Measurements from ENCODE around the gene ALG1L2. TPM values are rescaled to one million over a fixed set of nuclear protein-coding genes. Genes with fewer than 3 reads are reported as not detected.
"Not testable (repeated sequence)": the region's sequence is repeated elsewhere in the genome, so short reads cannot be mapped to it uniquely, and the experiment has no call there.

ALG1L2 gene
- total RNA-seq, 1 donor from 2014 or later, result 3.5 TPM

- H3K9me3 Mint-ChIP-seq; H3K36me3 Mint-ChIP-seq (ENCODE audit: low read depth); H3K27me3 Mint-ChIP-seq; H3K4me3 Mint-ChIP-seq; ATAC-seq (ENCODE audit: low read depth); CTCF ChIA-PET; DNase-seq; H3K4me1 Mint-ChIP-seq; H3K27ac Mint-ChIP-seq; intact Hi-C loops (cut with micrococcal nuclease); POLR2A ChIA-PET: not testable (repeated sequence)
Observed at GRCh38 chr3:130136337-130136736, 54.7 kb downstream of the ALG1L2 start.

- DNase-seq; H3K9me3 Mint-ChIP-seq; H3K4me3 Mint-ChIP-seq; H3K4me1 Mint-ChIP-seq; intact Hi-C loops (cut with micrococcal nuclease); ATAC-seq (ENCODE audit: low read depth); POLR2A ChIA-PET; H3K27me3 Mint-ChIP-seq; CTCF ChIA-PET; H3K27ac Mint-ChIP-seq; H3K36me3 Mint-ChIP-seq (ENCODE audit: low read depth): not testable (repeated sequence)
Observed at GRCh38 chr3:130137685-130138084, 56.1 kb downstream of the ALG1L2 start.

- CTCF ChIA-PET; intact Hi-C loops (cut with micrococcal nuclease): not testable (repeated sequence)
Observed at GRCh38 chr3:130138992-130139391, 57.4 kb downstream of the ALG1L2 start.

GRCh38 chr3:130140756-130141155 lies 59.1 kb downstream of the ALG1L2 start:
- CTCF ChIA-PET; ATAC-seq (ENCODE audit: low read depth); H3K36me3 Mint-ChIP-seq (ENCODE audit: low read depth); H3K27ac Mint-ChIP-seq; H3K4me1 Mint-ChIP-seq; H3K4me3 Mint-ChIP-seq; intact Hi-C loops (cut with micrococcal nuclease); H3K27me3 Mint-ChIP-seq; DNase-seq; POLR2A ChIA-PET; H3K9me3 Mint-ChIP-seq: not testable (repeated sequence)

More at GRCh38 chr3:130138992-130139391, 57.4 kb downstream of the ALG1L2 start:
- ATAC-seq (ENCODE audit: low read depth); POLR2A ChIA-PET; H3K4me3 Mint-ChIP-seq; H3K36me3 Mint-ChIP-seq (ENCODE audit: low read depth); H3K27me3 Mint-ChIP-seq; H3K9me3 Mint-ChIP-seq; H3K4me1 Mint-ChIP-seq; H3K27ac Mint-ChIP-seq; DNase-seq: not testable (repeated sequence)

- H3K36me3 Mint-ChIP-seq (ENCODE audit: low read depth); H3K27me3 Mint-ChIP-seq; intact Hi-C loops (cut with micrococcal nuclease); H3K27ac Mint-ChIP-seq; H3K4me3 Mint-ChIP-seq; ATAC-seq (ENCODE audit: low read depth); DNase-seq; H3K9me3 Mint-ChIP-seq; POLR2A ChIA-PET; CTCF ChIA-PET; H3K4me1 Mint-ChIP-seq: not testable (repeated sequence)
Observed at GRCh38 chr3:130143648-130144327, 62.2 kb downstream of the ALG1L2 start.

- intact Hi-C loops (cut with micrococcal nuclease); H3K4me1 Mint-ChIP-seq; CTCF ChIA-PET; DNase-seq; H3K27ac Mint-ChIP-seq; H3K27me3 Mint-ChIP-seq; POLR2A ChIA-PET; H3K4me3 Mint-ChIP-seq; H3K36me3 Mint-ChIP-seq (ENCODE audit: low read depth); H3K9me3 Mint-ChIP-seq; ATAC-seq (ENCODE audit: low read depth): not testable (repeated sequence)
Observed at GRCh38 chr3:130144328-130144650, 62.7 kb downstream of the ALG1L2 start.

- ATAC-seq (ENCODE audit: low read depth); H3K36me3 Mint-ChIP-seq (ENCODE audit: low read depth); H3K27ac Mint-ChIP-seq; H3K27me3 Mint-ChIP-seq; CTCF ChIA-PET; POLR2A ChIA-PET; intact Hi-C loops (cut with micrococcal nuclease); H3K4me1 Mint-ChIP-seq; H3K9me3 Mint-ChIP-seq; H3K4me3 Mint-ChIP-seq; DNase-seq: not testable (repeated sequence)
Observed at GRCh38 chr3:130145456-130145855, 63.8 kb downstream of the ALG1L2 start.

GRCh38 chr3:130146465-130146864 lies 64.8 kb downstream of the ALG1L2 start:
- H3K27ac Mint-ChIP-seq; intact Hi-C loops (cut with micrococcal nuclease); H3K4me1 Mint-ChIP-seq; POLR2A ChIA-PET; H3K4me3 Mint-ChIP-seq; CTCF ChIA-PET; DNase-seq; ATAC-seq (ENCODE audit: low read depth); H3K9me3 Mint-ChIP-seq; H3K27me3 Mint-ChIP-seq; H3K36me3 Mint-ChIP-seq (ENCODE audit: low read depth): not testable (repeated sequence)

Other genes starting within 250 kb of the ALG1L2 start
- gene TMCC1, start 188.1 kb upstream of the ALG1L2 start, total RNA-seq, result 25.8 and 25.9 TPM in 2 replicates
- gene TRH, start 107.1 kb upstream of the ALG1L2 start, total RNA-seq, result not detected in 2 replicates

Data from activated B cell treated with CpG ODN at 0.5 μM for 24 hours (primary cell).